Liver (tissue), 3 donors: ENCODE results near the gene TAP1.
"Not testable (repeated sequence)": the region's sequence is repeated elsewhere in the genome, so short reads cannot be mapped to it uniquely, and the experiment has no call there.

Experiments used
- ATF3 ChIP-seq: IDR thresholded peaks from 2 replicates; pipeline ENCODE4 v1.6.1; 2016; ENCODE audit warnings: antibody characterized with exemption
- CTCF ChIP-seq: fragments of 150-350 bp; IDR thresholded peaks from 2 replicates; pipeline ENCODE4 v1.5.1; 2017; ENCODE audit warnings: improper control_type of control experiment, low read depth, low read length; ENCODE audit not compliant: missing input control
- GABPA ChIP-seq, 2 donors: IDR thresholded peaks in 1 of 2; conservative IDR thresholded peaks in 1 of 2; 2 replicates each; pipeline ENCODE4 v1.6.1; 2016; ENCODE audit warnings: antibody characterized with exemption in 2 of 2, mild to moderate bottlenecking in 1 of 2, moderate library complexity in 1 of 2
- HNF4G ChIP-seq: IDR thresholded peaks from 2 replicates; pipeline ENCODE4 v1.6.1; 2016; ENCODE audit warnings: antibody characterized with exemption
- JUND ChIP-seq, 2 donors: IDR thresholded peaks; 2 replicates each; pipeline ENCODE4 v1.6.1; 2016; ENCODE audit warnings: antibody characterized with exemption in 2 of 2
- RAD21 ChIP-seq, 2 donors: IDR thresholded peaks; 2 replicates each; pipeline ENCODE4 v1.6.1; 2016; ENCODE audit warnings: antibody characterized with exemption in 2 of 2, mild to moderate bottlenecking in 2 of 2
- REST ChIP-seq: IDR thresholded peaks from 2 replicates; pipeline ENCODE4 v1.6.1; 2016; ENCODE audit warnings: antibody characterized with exemption, mild to moderate bottlenecking
- SP1 ChIP-seq: IDR thresholded peaks from 2 replicates; pipeline ENCODE4 v1.6.1; 2018; ENCODE audit warnings: antibody characterized with exemption, mild to moderate bottlenecking
- TAF1 ChIP-seq: conservative IDR thresholded peaks from 2 replicates; pipeline ENCODE4 v1.6.1; 2016; ENCODE audit warnings: antibody characterized with exemption, mild to moderate bottlenecking
- TF ChIP-seq, protein P1 (sequence below): IDR thresholded peaks from 2 replicates; pipeline ENCODE4 v1.6.1; 2016; ENCODE audit warnings: antibody characterized with exemption
- TF ChIP-seq, protein P2 (sequence below): IDR thresholded peaks from 2 replicates; pipeline ENCODE4 v1.6.1; 2016; ENCODE audit warnings: antibody characterized with exemption
- donor health status: healthy.
- donor health status: healthy.

DNA sequence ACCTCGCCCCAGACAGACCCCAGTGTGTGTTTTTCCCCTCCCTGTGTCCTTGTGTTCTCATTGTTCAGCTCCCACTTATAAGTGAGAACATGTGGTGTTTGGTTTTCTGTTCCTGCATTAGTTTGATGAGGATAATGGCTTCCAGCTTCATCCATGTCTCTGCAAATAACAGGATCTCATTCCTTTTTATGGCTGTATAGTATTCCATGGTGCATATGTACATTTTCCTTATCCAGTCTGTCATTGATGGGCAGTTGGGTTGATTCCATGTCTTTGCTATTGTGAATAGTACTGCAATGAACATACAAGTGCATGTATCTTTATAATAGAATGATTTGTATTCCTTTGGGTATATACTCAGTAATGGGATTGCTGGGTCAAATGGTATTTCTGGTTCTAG, 20.4 kb upstream of the TAP1 start:
- not testable (repeated sequence) for TF ChIP-seq CTCF; REST; JUND (IDR thresholded peaks at IDR 0.05); TAF1; GABPA (IDR thresholded peaks at IDR 0.05 in 1 of 2, conservative IDR thresholded peaks at IDR 0.05 in 1 of 2); RAD21 (IDR thresholded peaks at IDR 0.05); ATF3; SP1; HNF4G
- TF ChIP-seq, protein P1, sequence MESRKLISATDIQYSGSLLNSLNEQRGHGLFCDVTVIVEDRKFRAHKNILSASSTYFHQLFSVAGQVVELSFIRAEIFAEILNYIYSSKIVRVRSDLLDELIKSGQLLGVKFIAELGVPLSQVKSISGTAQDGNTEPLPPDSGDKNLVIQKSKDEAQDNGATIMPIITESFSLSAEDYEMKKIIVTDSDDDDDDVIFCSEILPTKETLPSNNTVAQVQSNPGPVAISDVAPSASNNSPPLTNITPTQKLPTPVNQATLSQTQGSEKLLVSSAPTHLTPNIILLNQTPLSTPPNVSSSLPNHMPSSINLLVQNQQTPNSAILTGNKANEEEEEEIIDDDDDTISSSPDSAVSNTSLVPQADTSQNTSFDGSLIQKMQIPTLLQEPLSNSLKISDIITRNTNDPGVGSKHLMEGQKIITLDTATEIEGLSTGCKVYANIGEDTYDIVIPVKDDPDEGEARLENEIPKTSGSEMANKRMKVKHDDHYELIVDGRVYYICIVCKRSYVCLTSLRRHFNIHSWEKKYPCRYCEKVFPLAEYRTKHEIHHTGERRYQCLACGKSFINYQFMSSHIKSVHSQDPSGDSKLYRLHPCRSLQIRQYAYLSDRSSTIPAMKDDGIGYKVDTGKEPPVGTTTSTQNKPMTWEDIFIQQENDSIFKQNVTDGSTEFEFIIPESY = not testable (repeated sequence)
- TF ChIP-seq, protein P2, sequence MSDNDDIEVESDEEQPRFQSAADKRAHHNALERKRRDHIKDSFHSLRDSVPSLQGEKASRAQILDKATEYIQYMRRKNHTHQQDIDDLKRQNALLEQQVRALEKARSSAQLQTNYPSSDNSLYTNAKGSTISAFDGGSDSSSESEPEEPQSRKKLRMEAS = not testable (repeated sequence)
